Naive thymus-derived CD4-positive, alpha-beta T cell (primary cell): ENCODE data around the gene PPP2R2D. TPM values are rescaled to one million over a fixed set of nuclear protein-coding genes. Genes with fewer than 3 reads are reported as not detected.
"Not testable (repeated sequence)": the region's sequence is repeated elsewhere in the genome, so short reads cannot be mapped to it uniquely, and the experiment has no call there.

Experiments used
- ATAC-seq: fragments of 150-1000 bp; cut with Tn5 transposase; 2 replicates; pipeline ENCODE4 v1.10.0; 2021; ENCODE audit warnings: mild to moderate bottlenecking, moderate library complexity
- CTCF ChIA-PET: fragments of 350-600 bp; sonication (Branson Sonifier 250); formaldehyde crosslinking; loops from one replicate; lab custom pipeline; 2021; ENCODE audit warnings: antibody characterized with exemption; lab: Charles Lee
- POLR2A ChIA-PET: fragments of 350-600 bp; sonication (Branson Sonifier 250); formaldehyde crosslinking; loops from one replicate; lab custom pipeline; 2021; ENCODE audit warnings: antibody characterized with exemption, inconsistent platforms; lab: Charles Lee
- DNase-seq, 9 donors: peaks; one replicate each; pipeline versions ENCODE4 v3.0.0 to v3.0.0-alpha.2; 2020 to 2022; ENCODE audit warnings: mixed read lengths in 1 of 9
- H3K27ac ChIP-seq: one replicate; pipeline ENCODE4 v1.7.0; 2013; ENCODE audit warnings: mild to moderate bottlenecking, low read depth, low read length, moderate library complexity
- H3K27me3 ChIP-seq, 2 donors: one replicate each; pipeline ENCODE4 v1.7.0; 2013; ENCODE audit warnings: low read length in 2 of 2, mild to moderate bottlenecking in 2 of 2, moderate library complexity in 2 of 2; ENCODE audit not compliant: control insufficient read depth in 2 of 2, insufficient read depth in 2 of 2
- H3K36me3 ChIP-seq, 3 experiments: 1 replicate in 2 of 3; 2 replicates in 1 of 3; pipeline ENCODE4 v1.7.0; 2013; ENCODE audit warnings: low read length in 3 of 3, mild to moderate bottlenecking in 3 of 3, moderate library complexity in 1 of 3; ENCODE audit not compliant: insufficient read depth in 3 of 3, control insufficient read depth in 2 of 3
- H3K4me1 ChIP-seq, 2 donors: one replicate each; pipeline ENCODE4 v1.7.0; 2013; ENCODE audit warnings: low read length in 2 of 2, mild to moderate bottlenecking in 2 of 2, moderate library complexity in 1 of 2; ENCODE audit not compliant: control insufficient read depth in 2 of 2, insufficient read depth in 2 of 2
- H3K4me3 ChIP-seq: 2 replicates; pipeline ENCODE4 v1.7.0; 2013; ENCODE audit warnings: mild to moderate bottlenecking, low read length
- H3K9me3 ChIP-seq, 3 experiments: 1 replicate in 2 of 3; 2 replicates in 1 of 3; pipeline ENCODE4 v1.7.0; 2013; ENCODE audit warnings: low read length in 3 of 3; ENCODE audit not compliant: control insufficient read depth in 2 of 3
- H3K27ac Mint-ChIP-seq, 9 donors: one replicate each; pipeline ENCODE4 v1.8.0; 2020 to 2022; ENCODE audit warnings: mixed read lengths in 9 of 9, mild to moderate bottlenecking in 8 of 9, moderate library complexity in 5 of 9, inconsistent platforms in 2 of 9
- H3K27me3 Mint-ChIP-seq, 5 donors: one replicate each; pipeline ENCODE4 v1.8.0; 2021 to 2022; ENCODE audit warnings: mixed read lengths in 5 of 5, mild to moderate bottlenecking in 1 of 5
- H3K36me3 Mint-ChIP-seq, 5 donors: one replicate each; pipeline ENCODE4 v1.8.0; 2020 to 2022; ENCODE audit warnings: mixed read lengths in 5 of 5, mild to moderate bottlenecking in 3 of 5, inconsistent platforms in 1 of 5
- H3K4me1 Mint-ChIP-seq, 7 donors: one replicate each; pipeline ENCODE4 v1.8.0; 2020 to 2022; ENCODE audit warnings: mixed read lengths in 7 of 7, mild to moderate bottlenecking in 3 of 7, inconsistent platforms in 1 of 7
- H3K4me3 Mint-ChIP-seq, 10 donors: one replicate each; pipeline ENCODE4 v1.8.0; 2020 to 2022; ENCODE audit warnings: mild to moderate bottlenecking in 10 of 10, mixed read lengths in 10 of 10, moderate library complexity in 6 of 10, inconsistent platforms in 2 of 10
- H3K9me3 Mint-ChIP-seq, 11 donors: one replicate each; pipeline ENCODE4 v1.8.0; 2020 to 2022; ENCODE audit warnings: mixed read lengths in 11 of 11, mild to moderate bottlenecking in 4 of 11, inconsistent platforms in 1 of 11, moderate library complexity in 1 of 11
- intact Hi-C, 2 donors: fragments of 100-400 bp; cut with micrococcal nuclease; formaldehyde crosslinking; loops; one replicate each; pipeline ENCODE4 v1.15.1; 2023
- polyA plus RNA-seq, 2 donors: library from polyadenylated mRNA; unstranded; fragments of 300-500 nt; fragmentation: Illumina TruSeq; gene quantifications; one replicate each; pipeline ENCODE4 v1.2.3, GENCODE V29; 2021
- total RNA-seq, 6 experiments: library from RNA in 5 of 6; stranded (reverse) in 5 of 6; gene quantifications; 1 replicate in 5 of 6; 2 replicates in 1 of 6; pipeline ENCODE4 v1.2.3 and lab custom pipeline; 2021 to 2026

The PPP2R2D gene
- total and polyA plus RNA-seq, 7 experiments from 2014 or later, result 35.0 to 61.3 (median 40.1) TPM

- ATAC-seq, DNase-seq, POLR2A ChIA-PET, H3K27ac ChIP-seq, intact Hi-C loops, H3K27me3 Mint-ChIP-seq, H3K4me3 ChIP-seq, H3K9me3 ChIP-seq, CTCF ChIA-PET, H3K27me3 ChIP-seq, H3K36me3 ChIP-seq: not testable (repeated sequence)
- Mint-ChIP-seq H3K4me3 (peak overlapping the region in 2 of 10 donors; percentile 38 to 39), H3K27ac (peak overlapping the region in 3 of 9 donors; percentile 25 to 68 (median 29)), H3K4me1 (peaks cover 44 to 96% (median 88%) of the 10 kb centered on the region in 7 donors), H3K36me3 (peaks cover 0 to 51% (median 10%) of the 10 kb centered on the region in 5 donors), H3K9me3 (peaks cover 0 to 21% (median 0%) of the 10 kb centered on the region in 11 donors)
- peaks cover 6 to 38% of the 10 kb centered on the region in 2 donors for H3K4me1 ChIP-seq
Measured at GRCh38 chr10:131917496-131917895, 16.7 kb downstream of the PPP2R2D start.

DNA sequence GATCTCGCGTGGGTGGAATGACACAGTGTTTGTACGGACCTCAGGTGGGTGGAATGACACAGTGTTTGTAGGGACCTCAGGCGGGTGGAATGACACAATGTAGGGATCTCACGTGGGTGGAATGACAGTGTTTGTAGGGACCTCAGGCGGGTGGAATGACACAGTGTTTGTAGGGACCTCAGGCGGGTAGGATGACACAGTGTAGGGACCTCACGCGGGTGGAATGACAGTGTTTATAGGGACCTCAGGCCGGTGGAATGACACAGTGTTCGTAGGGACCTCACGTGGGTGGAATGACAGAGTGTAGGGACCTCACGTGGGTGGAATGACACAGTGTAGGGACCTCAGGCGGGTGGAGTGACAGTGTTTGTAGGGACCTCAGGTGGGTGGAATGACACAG lies 18.7 kb downstream of the PPP2R2D start:
- H3K27ac Mint-ChIP-seq, result peak overlapping the region in 5 of 9 donors; percentile 4 to 77 (median 46)
- ATAC-seq, POLR2A ChIA-PET, H3K27ac ChIP-seq, DNase-seq, H3K4me3 ChIP-seq, H3K27me3 Mint-ChIP-seq, H3K9me3 ChIP-seq, H3K36me3 ChIP-seq, CTCF ChIA-PET, H3K27me3 ChIP-seq, intact Hi-C loops: not testable (repeated sequence)
- H3K9me3 Mint-ChIP-seq, result peaks cover 0 to 21% (median 0%) of the 10 kb centered on the region in 11 donors
- peaks cover 0 to 24% of the 10 kb centered on the region in 2 donors for H3K4me1 ChIP-seq
- H3K36me3 Mint-ChIP-seq, result peaks cover 0 to 45% (median 6%) of the 10 kb centered on the region in 5 donors
- peak overlapping the region in 3 of 10 donors; percentile 16 to 38 (median 22) for H3K4me3 Mint-ChIP-seq
- peaks cover 40 to 94% (median 79%) of the 10 kb centered on the region in 7 donors for H3K4me1 Mint-ChIP-seq

GRCh38 chr10:131920151-131920550 lies 19.3 kb downstream of the PPP2R2D start:
- Histone ChIP-seq H3K4me3 (no peak overlapping the region), H3K27me3 (no peaks in the 10 kb centered on the region), H3K36me3 (no peaks in the 10 kb centered on the region), H3K27ac (no peak overlapping the region), H3K4me1 (peaks cover 0 to 17% of the 10 kb centered on the region in 2 donors), H3K9me3 (peaks cover 0 to 4% (median 0%) of the 10 kb centered on the region in 3 experiments)
- H3K27me3 Mint-ChIP-seq, result no peaks in the 10 kb centered on the region
- CTCF ChIA-PET, result no interaction called here
- peaks cover 0 to 49% (median 8%) of the 10 kb centered on the region in 5 donors for H3K36me3 Mint-ChIP-seq
- peaks cover 45 to 94% (median 79%) of the 10 kb centered on the region in 7 donors for H3K4me1 Mint-ChIP-seq
- H3K9me3 Mint-ChIP-seq, result peaks cover 0 to 25% (median 4%) of the 10 kb centered on the region in 11 donors
- peak overlapping the region in 5 of 9 donors; percentile 46 to 77 (median 60) for H3K27ac Mint-ChIP-seq
- POLR2A ChIA-PET, result no interaction called here
- DNase-seq (no peak), ATAC-seq (no peak)
- H3K4me3 Mint-ChIP-seq, result peak overlapping the region in 1 of 10 donors; percentile 35
- intact Hi-C loops, result no loop called here

DNA sequence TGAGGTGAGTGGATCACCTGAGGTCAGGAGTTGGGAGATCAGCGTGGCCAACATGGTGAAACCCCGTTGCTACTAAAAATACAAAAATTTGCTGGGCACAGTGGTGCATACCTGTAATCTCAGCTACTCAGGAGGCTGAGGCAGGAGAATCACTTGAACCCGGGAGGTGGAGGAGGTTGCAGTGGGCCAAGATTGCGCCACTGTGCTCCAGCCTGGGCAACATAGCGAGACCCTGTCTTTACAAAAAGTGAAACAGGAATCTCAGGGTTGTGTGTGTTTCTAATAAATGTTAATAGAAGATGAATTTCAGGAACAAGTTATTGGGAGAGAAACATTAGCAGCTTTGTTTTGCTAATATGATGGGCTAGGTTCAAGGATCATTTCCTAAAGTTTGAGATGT lies 19.9 kb downstream of the PPP2R2D start:
- POLR2A ChIA-PET, result no interaction called here
- peaks cover 0 to 29% (median 6%) of the 10 kb centered on the region in 11 donors for H3K9me3 Mint-ChIP-seq
- H3K27ac ChIP-seq, result no peak overlapping the region
- H3K36me3 ChIP-seq, result no peaks in the 10 kb centered on the region
- DNase-seq (no peak), ATAC-seq (no peak)
- peaks cover 0 to 50% (median 13%) of the 10 kb centered on the region in 5 donors for H3K36me3 Mint-ChIP-seq
- peaks cover 47 to 94% (median 79%) of the 10 kb centered on the region in 7 donors for H3K4me1 Mint-ChIP-seq
- no peaks in the 10 kb centered on the region for H3K27me3 Mint-ChIP-seq
- no peak overlapping the region for H3K4me3 ChIP-seq
- CTCF ChIA-PET, result no interaction called here
- peaks cover 0 to 17% of the 10 kb centered on the region in 2 donors for H3K4me1 ChIP-seq
- peak overlapping the region in 3 of 10 donors; percentile 6 to 35 (median 16) for H3K4me3 Mint-ChIP-seq
- peak overlapping the region in 6 of 9 donors; percentile 13 to 53 (median 39) for H3K27ac Mint-ChIP-seq
- H3K9me3 ChIP-seq, result peaks cover 0 to 9% (median 0%) of the 10 kb centered on the region in 3 experiments
- H3K27me3 ChIP-seq, result no peaks in the 10 kb centered on the region
- intact Hi-C loops, result no loop called here

GRCh38 chr10:131921184-131921583 lies 20.4 kb downstream of the PPP2R2D start:
- Mint-ChIP-seq H3K4me3 (peak overlapping the region in 4 of 10 donors; percentile 1 to 35 (median 11)), H3K27ac (peak overlapping the region in 6 of 9 donors; percentile 24 to 53 (median 38)), H3K27me3 (no peaks in the 10 kb centered on the region), H3K9me3 (peaks cover 0 to 29% (median 6%) of the 10 kb centered on the region in 11 donors), H3K4me1 (peaks cover 47 to 94% (median 79%) of the 10 kb centered on the region in 7 donors), H3K36me3 (peaks cover 0 to 53% (median 13%) of the 10 kb centered on the region in 5 donors)
- H3K27ac ChIP-seq, result no peak overlapping the region
- H3K9me3 ChIP-seq, result peaks cover 0 to 11% (median 0%) of the 10 kb centered on the region in 3 experiments
- H3K36me3 ChIP-seq, result no peaks in the 10 kb centered on the region
- peaks cover 0 to 17% of the 10 kb centered on the region in 2 donors for H3K4me1 ChIP-seq
- CTCF ChIA-PET, result no interaction called here
- POLR2A ChIA-PET, result no interaction called here
- ATAC-seq, result no peak
- no peak overlapping the region for H3K4me3 ChIP-seq
- no peaks in the 10 kb centered on the region for H3K27me3 ChIP-seq
- intact Hi-C loops, result no loop called here
- no peak for DNase-seq

DNA sequence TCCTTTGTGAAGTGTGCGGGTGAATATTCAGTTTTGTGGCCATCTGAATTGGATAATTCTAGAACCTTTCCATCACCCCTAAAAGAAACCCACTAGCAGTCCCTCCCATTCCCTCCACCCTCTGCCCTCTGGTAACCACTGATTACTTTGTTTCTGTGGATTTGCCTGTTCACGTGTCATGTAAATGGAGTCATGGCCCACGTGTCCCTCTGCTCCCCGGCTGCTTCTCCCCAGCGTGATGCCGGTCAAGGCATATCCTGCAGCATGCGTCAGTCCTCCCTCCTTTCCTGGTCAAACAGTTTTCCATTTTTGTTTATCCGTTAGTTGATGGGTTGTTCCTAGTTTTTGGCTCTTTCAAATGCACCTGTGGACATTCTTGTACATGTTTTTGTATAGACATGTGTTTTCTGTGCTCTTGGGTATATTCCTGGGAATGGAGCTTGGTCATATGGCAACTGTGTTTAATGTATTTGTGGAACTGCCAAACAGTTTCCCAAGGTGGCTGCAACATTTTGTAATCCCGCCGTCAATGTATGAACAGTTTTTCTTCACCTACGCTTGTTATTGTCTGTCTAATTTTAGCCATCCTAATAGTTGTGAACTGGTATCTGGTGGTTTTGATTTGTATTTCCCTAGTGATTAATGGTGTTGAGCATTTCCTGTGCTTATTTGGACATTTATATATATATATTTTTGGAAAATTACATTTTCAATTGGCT lies 22.4 kb downstream of the PPP2R2D start:
- ChIA-PET POLR2A (interaction anchor here (0.6 to 1.5 kb wide), 3 partner anchors 8 to 23 kb away, joined by 3 to 4 read pairs (median 3); no protein-coding TSS in a partner anchor), CTCF (no interaction called here)
- peaks cover 5 to 33% of the 10 kb centered on the region in 2 donors for H3K4me1 ChIP-seq
- no peak overlapping the region for H3K4me3 ChIP-seq
- peaks cover 0 to 11% (median 0%) of the 10 kb centered on the region in 3 experiments for H3K9me3 ChIP-seq
- Mint-ChIP-seq H3K27me3 (no peaks in the 10 kb centered on the region), H3K4me3 (peak overlapping the region in 1 of 10 donors; percentile 35), H3K36me3 (peaks cover 0 to 51% (median 17%) of the 10 kb centered on the region in 5 donors), H3K9me3 (peaks cover 0 to 19% (median 6%) of the 10 kb centered on the region in 11 donors), H3K4me1 (peaks cover 56 to 96% (median 81%) of the 10 kb centered on the region in 7 donors), H3K27ac (peak overlapping the region in 4 of 9 donors; percentile 13 to 51 (median 32))
- H3K27me3 ChIP-seq, result no peaks in the 10 kb centered on the region
- H3K27ac ChIP-seq, result no peak overlapping the region
- no peak for DNase-seq
- H3K36me3 ChIP-seq, result no peaks in the 10 kb centered on the region
- intact Hi-C loops, result no loop called here
- no peak for ATAC-seq
